ENCODE measurements around the gene THBS3.

The THBS3 gene

DNA sequence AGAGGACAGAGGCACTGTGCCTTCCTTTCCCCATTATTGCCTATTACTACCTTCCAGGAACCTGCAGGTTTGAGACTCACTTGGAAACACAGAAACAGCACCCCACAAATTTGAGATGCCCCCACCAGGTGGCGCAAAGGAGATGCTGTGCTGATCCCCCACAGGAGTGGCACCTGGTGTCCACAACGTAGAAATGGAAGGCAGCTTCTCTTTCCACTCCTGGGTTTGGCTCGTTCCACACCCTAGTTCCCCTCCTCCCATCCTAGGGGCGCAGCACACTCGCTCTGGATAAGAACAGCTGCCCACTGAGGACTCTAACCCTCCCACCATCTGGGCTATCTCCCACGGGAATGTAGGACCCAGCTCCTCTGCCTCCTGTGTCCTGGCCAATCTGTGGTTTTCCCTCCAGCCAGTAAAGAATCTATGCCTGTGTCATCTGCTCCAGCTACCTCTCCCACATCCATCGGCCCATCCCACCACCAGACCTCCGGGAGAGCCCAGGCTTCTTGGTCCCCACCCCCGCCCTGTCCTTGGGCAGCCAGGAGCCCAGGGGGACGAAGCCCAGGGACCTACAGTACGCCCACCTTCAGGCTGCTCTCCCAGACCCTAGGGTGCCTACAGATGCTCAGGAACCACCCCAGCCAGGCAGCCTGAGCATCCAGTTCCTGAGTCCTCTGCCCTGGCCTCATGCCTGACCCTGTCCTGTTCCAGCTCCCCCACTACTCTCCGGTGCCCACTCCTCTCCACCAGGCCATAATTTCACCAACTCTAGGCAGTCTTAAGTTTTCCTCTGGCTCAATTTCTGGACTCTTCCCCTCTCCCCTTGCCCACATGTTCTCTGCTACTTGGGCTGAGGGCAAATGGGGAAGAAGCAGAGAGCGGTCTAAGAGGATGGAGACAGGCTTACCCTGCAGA is 549 bp downstream of the THBS3 start:
- TF ChIP-seq, protein P1, sequence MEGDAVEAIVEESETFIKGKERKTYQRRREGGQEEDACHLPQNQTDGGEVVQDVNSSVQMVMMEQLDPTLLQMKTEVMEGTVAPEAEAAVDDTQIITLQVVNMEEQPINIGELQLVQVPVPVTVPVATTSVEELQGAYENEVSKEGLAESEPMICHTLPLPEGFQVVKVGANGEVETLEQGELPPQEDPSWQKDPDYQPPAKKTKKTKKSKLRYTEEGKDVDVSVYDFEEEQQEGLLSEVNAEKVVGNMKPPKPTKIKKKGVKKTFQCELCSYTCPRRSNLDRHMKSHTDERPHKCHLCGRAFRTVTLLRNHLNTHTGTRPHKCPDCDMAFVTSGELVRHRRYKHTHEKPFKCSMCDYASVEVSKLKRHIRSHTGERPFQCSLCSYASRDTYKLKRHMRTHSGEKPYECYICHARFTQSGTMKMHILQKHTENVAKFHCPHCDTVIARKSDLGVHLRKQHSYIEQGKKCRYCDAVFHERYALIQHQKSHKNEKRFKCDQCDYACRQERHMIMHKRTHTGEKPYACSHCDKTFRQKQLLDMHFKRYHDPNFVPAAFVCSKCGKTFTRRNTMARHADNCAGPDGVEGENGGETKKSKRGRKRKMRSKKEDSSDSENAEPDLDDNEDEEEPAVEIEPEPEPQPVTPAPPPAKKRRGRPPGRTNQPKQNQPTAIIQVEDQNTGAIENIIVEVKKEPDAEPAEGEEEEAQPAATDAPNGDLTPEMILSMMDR (conservative IDR thresholded peaks at IDR 0.05; ENCODE audit: low read depth, low read length): peak; percentile 93
- peak overlapping the region; percentile 98 for H3K4me3 ChIP-seq (ENCODE audit: low read depth, low read length)
- peak; percentile 89 for DNase-seq (ENCODE audit: low read depth)

DNA sequence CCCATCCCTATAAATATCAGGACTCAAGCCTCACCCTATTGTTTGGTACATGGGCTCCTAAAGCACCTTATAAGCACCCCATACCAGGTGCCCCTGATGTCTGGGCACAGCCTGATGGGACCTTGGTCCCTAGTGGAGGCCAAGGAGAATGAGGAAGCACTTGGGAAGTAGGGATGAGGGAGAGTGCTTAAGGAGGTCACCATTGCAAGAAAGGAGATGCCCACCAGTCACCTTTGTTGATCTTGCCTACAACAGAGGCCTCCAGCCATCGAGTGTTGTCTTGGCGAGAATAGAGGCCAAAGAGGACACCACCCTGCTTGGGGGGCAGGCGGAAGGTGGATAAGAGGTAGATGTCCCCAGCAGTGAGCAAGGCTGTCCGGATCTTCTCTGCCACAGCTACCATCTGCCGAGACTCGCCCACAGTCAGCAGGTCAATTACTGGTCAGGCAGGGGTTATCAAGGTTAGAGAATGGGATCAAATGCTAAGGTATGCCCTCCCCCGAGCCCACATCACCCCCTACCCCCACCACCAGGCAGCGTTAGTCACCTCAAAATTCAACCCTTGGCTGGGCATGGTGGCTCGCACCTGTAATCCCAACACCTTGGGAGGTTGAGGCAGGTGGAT is 1.6 kb downstream of the THBS3 start:
- TF ChIP-seq, protein P1 (conservative IDR thresholded peaks at IDR 0.05; ENCODE audit: low read depth, low read length): no peak
- H3K4me3 ChIP-seq (ENCODE audit: low read depth, low read length): no peak overlapping the region
- no peak for DNase-seq (ENCODE audit: low read depth)

DNA sequence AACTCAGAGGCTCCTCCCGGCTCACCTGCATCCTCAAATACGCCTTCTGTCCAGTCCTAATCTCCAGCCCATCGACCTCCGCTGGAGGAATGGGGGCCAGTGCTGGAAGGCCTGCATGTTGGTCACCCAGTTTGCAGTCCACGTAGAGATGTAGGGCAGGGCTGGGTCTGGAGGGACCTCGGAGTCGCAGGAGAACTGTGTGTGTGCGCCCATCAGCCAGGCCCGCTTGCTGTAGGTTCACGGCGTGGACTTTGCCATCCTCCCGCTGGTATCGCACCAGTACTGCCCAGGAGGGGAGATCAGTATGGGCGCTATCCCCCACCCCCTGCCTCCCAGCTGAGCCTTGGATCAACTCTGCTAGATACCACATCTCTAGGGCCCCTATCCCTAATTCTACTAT is 2.7 kb downstream of the THBS3 start:
- no peak overlapping the region for H3K4me3 ChIP-seq (ENCODE audit: low read depth, low read length)
- TF ChIP-seq, protein P1 (conservative IDR thresholded peaks at IDR 0.05; ENCODE audit: low read depth, low read length): no peak
- DNase-seq (ENCODE audit: low read depth): no peak

DNA sequence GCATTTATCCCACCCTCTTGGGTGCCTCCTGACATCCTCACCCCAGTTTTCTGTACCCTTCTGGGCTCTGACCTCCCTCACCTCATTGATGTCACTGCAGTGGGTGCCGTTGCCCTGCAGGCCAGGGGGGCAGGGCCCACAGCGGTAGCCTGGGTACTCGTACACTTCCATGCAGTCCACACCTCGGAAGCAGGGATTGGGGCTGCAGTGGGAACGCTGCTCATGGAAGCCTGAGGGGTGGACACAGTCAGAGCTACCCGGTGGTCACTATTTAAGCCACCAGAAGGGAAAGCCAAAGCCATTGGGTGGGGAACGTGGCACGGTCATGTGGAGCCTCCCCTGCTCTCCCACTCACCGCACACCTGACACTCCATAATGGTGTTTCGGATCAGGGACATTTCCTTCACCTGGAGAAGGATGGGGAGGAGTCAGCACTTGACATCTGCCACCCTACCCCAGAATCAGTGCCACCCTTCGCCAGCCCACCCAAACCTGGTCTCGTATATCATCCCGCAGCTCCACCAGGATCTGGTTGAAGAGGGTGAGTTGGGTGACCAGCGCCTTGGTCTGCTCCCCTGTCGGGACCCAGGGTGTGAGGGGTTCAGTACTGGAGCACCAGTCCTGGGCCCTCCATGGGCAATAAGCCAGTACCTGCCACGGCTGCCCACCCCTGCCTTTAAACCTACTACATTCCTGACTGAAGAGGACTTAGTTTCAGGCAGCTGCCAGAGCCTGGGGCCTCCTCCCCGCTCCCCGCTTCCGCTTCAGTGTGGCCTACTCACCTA is 4.8 kb downstream of the THBS3 start:
- H3K4me3 ChIP-seq (ENCODE audit: low read depth, low read length): no peak overlapping the region
- TF ChIP-seq, protein P1 (conservative IDR thresholded peaks at IDR 0.05; ENCODE audit: low read depth, low read length): no peak
- no peak for DNase-seq (ENCODE audit: low read depth)

DNA sequence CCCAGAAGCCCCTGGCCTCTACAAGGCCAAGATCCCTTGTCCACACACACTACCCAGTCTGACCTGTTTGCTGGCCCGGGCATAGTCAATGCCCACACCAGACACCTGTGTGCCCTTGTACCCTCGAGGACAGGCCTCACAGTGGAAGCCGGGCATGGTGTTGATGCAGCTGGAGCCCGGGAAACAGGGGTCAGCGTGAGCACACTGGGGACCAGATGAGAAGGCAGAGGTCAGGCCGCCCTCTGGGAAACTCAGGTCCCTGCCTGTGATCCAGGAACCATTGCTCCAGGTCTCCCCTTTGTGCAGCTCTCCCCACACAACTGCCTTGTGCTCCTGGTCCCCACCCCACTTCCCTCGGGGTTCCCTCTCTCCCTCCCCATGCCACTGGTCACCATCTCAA is 5.5 kb downstream of the THBS3 start:
- TF ChIP-seq, protein P1 (conservative IDR thresholded peaks at IDR 0.05; ENCODE audit: low read depth, low read length): no peak

DNA sequence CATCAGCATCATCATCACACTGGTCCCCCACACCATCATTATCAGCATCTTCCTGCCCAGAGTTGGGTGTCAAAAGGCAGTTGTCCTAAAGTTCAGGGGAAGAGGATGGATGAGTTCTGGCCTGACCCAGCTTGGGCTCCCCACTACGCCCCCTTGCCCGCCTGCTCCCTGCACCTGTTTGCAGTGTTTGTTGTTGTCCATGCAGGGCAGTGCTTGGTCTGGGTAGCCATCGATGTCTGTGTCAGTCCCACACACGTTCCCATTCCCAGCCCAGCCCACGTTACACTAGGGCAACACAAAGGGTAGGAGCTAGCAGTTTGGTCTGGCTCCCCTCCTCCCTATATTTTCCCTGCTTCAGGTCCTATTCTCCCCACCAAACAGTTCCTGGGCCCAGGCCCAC is 6.8 kb downstream of the THBS3 start:
- no peak overlapping the region for H3K4me3 ChIP-seq (ENCODE audit: low read depth, low read length)
- TF ChIP-seq, protein P1 (conservative IDR thresholded peaks at IDR 0.05; ENCODE audit: low read depth, low read length): no peak
- DNase-seq (ENCODE audit: low read depth): no peak

More for the DNA sequence above, 5.5 kb downstream of the THBS3 start:
- no peak overlapping the region for H3K4me3 ChIP-seq (ENCODE audit: low read depth, low read length)
- no peak for DNase-seq (ENCODE audit: low read depth)

All from choroid plexus epithelial cell (primary cell).